CD4-positive, alpha-beta T cell treated with Interleukin-15 for 4 hours (primary cell): ENCODE measurements around the gene SSPN.
A peak's percentile ranks its signal among the peaks of the same experiment; 100 is the strongest.

Experiments
- DNase-seq: peaks from one replicate; pipeline ENCODE4 v3.0.0-alpha.2; 2020; ENCODE audit warnings: low spot score

Gene SSPN

DNA sequence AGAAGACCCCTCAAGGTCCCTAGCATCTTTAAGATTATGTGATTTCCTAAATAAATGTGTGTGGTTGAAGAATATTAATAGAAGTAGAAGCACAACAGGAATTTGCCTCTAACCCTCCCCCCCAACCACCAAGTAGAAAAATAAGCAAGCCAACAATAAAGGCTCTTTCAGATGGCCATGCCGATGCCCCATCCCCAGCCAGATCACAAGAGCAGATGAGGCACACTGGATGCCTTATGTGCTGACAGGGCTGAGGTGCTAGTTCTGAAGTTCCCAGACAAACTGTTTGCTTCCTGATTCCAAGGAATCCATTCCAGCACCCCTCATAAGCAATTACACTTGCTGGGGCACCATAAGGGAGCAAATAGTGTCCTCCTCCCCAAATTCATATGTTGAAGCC lies 90.0 kb downstream of the SSPN start:
- no peak for DNase-seq

GRCh38 chr12:26286186-26286585 lies 90.8 kb downstream of the SSPN start:
- no peak for DNase-seq

DNA sequence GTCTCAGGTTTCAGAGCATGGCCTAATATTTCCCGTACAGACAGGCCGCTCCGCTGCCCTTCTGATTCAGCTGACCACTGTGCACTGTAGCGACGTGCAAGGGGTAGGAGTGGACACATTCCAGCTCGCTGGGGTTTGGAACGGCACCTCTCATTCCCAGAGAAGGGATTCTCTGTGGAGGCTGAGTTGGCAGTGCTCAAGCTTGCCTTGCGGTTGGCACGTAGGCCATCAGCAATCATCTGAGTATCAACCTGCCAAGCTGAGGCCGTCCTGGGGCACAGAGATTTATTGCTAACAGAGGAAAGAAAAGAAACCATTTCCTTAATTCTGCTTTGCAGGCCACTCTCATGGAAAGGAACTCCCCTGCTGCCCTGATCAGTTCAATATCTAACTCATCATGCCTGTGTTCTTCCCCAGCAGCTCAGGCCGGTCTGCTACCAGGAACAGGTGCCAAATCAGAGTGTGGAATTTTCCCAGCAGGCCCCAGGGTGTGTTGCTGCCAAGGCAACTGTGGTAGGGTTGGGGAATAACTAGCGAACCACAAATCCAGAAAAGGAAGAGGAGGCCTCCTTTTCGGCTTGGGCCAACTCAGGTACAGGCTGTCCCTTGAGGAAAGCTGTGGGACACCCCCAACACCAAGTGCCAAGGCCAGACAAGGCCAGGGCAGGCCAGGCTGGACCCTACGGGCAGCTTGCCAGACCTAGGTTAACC lies 92.5 kb downstream of the SSPN start:
- DNase-seq, result no peak

DNA sequence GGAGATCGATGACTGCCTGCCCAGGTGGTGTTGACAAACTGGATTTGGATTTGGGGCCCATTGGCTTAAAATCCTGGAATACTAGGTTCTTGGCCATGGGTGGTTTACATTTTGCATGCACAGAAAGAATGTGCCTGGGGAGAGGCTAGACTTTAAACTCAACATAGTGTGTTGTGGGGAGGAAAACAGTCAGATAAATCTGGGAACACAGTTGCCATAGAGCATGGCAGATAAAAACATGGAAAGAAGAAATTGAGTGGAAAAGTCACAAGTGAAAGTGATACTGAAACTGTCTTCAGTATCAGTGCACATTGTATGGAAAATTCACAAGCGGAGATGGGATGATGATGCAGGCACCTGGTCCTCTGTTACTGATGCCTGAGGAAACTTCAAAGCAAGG lies 95.2 kb downstream of the SSPN start:
- DNase-seq, result no peak

- DNase-seq, result no peak
Observed at GRCh38 chr12:26292596-26292995, 97.2 kb downstream of the SSPN start.

GRCh38 chr12:26293612-26294011 lies 98.2 kb downstream of the SSPN start:
- no peak for DNase-seq

GRCh38 chr12:26295001-26295400 lies 99.6 kb downstream of the SSPN start:
- DNase-seq, result no peak

GRCh38 chr12:26297396-26298070 lies 102.2 kb downstream of the SSPN start:
- no peak for DNase-seq

DNA sequence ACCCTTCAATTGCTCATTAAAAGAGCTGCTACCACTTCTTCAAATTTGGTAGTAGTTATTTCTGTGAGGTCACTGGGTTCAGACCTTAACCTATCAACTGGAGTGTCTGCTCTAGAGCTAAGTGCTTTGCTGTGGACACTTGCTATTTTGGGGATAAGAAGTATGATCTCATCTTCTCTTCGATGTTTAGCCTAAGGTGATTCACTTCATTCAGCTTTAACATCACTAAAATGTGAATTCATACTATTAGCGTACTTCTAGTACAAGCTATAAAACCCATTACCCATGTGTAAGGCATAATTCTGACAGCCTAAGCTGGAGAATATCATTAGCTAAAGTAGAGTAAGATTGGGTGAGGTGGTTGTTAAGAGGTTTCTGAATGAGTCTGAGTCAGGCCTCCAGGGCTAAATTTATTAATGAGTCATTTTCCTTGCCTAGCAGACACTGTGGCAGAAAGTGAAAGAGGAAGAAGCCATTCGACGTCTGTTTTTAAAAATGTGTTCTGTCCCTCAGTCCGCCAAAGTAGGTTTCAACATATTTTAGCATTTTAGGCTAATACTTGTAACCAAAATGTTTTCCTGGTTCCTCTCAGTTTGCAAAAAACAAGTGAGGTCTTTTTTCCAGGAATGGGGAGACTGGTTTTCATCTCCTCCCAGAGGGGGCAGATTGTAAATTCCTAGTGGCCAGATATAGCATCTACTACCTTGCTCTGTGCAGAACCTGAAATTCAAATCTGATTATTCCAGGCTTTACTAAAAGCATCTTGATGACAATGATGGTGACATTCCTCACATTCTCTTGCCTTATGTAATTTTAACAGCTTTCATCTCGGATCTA lies 103.6 kb downstream of the SSPN start:
- DNase-seq, result peak; percentile 37

DNA sequence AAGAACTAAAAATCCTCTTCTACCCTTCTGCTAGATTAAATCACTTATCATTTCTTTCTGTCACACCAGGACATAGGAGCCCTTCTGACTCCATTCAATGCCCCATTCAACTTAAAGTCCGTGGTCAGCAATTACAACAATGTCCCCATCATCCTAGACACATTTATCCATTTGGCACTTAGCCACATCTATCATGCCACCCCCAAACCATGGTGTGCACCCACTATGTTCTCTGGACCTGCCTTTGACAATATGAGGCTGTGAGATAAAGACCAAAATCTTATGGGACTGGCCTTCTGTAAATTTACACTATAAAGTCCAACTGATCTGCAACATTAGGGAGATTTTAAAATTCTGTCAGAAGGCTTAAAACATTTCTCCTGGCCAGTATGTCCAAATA lies 104.4 kb downstream of the SSPN start:
- no peak for DNase-seq
